Endothelial cell of umbilical vein (primary cell): Measurements from ENCODE around the gene LAMA4. TPM values are rescaled to one million over a fixed set of nuclear protein-coding genes. Genes with fewer than 3 reads are reported as not detected.

Experiments used
- BruUV-seq: library from RNA; stranded (reverse); fragments of 400-500 nt; replicated peaks from 2 replicates; lab custom pipeline; 2021; lab: Mats Ljungman, UMichigan
- CTCF ChIA-PET: fragments of 300-600, 350-600 bp; sonication (Branson Sonifier 250); formaldehyde crosslinking; loops from one replicate; lab custom pipeline; 2021; ENCODE audit warnings: antibody characterized with exemption, inconsistent platforms; lab: Charles Lee
- POLR2A ChIA-PET: fragments of 300-600, 350-600 bp; sonication (Branson Sonifier 250); formaldehyde crosslinking; loops from one replicate; lab custom pipeline; 2021; ENCODE audit warnings: antibody characterized with exemption, inconsistent platforms; lab: Charles Lee
- DNase-seq: peaks from one replicate; pipeline ENCODE4 v3.0.0-alpha.2; 2011; ENCODE audit warnings: low read depth, low spot score
- FAIRE-seq: peaks from 2 replicates; lab custom pipeline; 2011; peaks lifted over from hg19 to GRCh38; lab: Jason Lieb, UNC
- H2AFZ ChIP-seq: 2 replicates; pipeline ENCODE4 v1.6.0; 2012; ENCODE audit warnings: low read depth, low read length, control low read depth, inconsistent platforms
- H3K27ac ChIP-seq: 2 replicates; pipeline ENCODE4 v1.5.1; 2011; ENCODE audit warnings: low read depth, mild to moderate bottlenecking, control low read depth, low read length, moderate library complexity; ENCODE audit not compliant: insufficient read depth
- H3K27me3 ChIP-seq, 2 experiments: 2 replicates each; pipeline versions ENCODE4 v1.6.0 to v1.6.1; 2011; ENCODE audit warnings: low read length in 2 of 2, mixed read lengths in 1 of 2; ENCODE audit not compliant: control insufficient read depth in 2 of 2, insufficient read depth in 2 of 2
- H3K36me3 ChIP-seq, 2 experiments: 2 replicates in 1 of 2; 3 replicates in 1 of 2; pipeline ENCODE4 v1.5.1; 2011; ENCODE audit warnings: low read length in 2 of 2, mild to moderate bottlenecking in 1 of 2, moderate library complexity in 1 of 2; ENCODE audit not compliant: control insufficient read depth in 2 of 2, insufficient read depth in 2 of 2; ENCODE audit errors: extremely low read depth in 1 of 2
- H3K4me1 ChIP-seq: 3 replicates; pipeline ENCODE4 v1.5.1; 2011; ENCODE audit warnings: mild to moderate bottlenecking, low read length; ENCODE audit not compliant: control insufficient read depth, insufficient read depth; ENCODE audit errors: extremely low read depth
- H3K4me2 ChIP-seq: 2 replicates; pipeline ENCODE4 v1.6.1; 2011; ENCODE audit warnings: low read length, control low read depth, mixed read lengths; ENCODE audit not compliant: insufficient read depth
- H3K4me3 ChIP-seq, 3 experiments: fragments of 200-600 bp in 1 of 3; sonication (generic), shearing (Covaris generic) in 1 of 3; replicated peaks in 1 of 3; 2 replicates each; pipeline ENCODE4 v1.5.1; 2011 to 2016; ENCODE audit warnings: control low read depth in 3 of 3, low read length in 3 of 3, mild to moderate bottlenecking in 2 of 3, inconsistent platforms in 1 of 3, low read depth in 1 of 3, moderate library complexity in 1 of 3; ENCODE audit not compliant: insufficient read depth in 1 of 3
- H3K79me2 ChIP-seq: 2 replicates; pipeline ENCODE4 v1.6.0; 2012; ENCODE audit warnings: low read length, inconsistent platforms; ENCODE audit not compliant: control insufficient read depth, insufficient read depth
- H3K9ac ChIP-seq: replicated peaks from 2 replicates; pipeline ENCODE3; 2011; ENCODE audit warnings: low read length, control low read depth; ENCODE audit not compliant: insufficient read depth; ENCODE audit errors: extremely low read depth
- H3K9me1 ChIP-seq: replicated peaks from 3 replicates; pipeline ENCODE4 v1.6.0; 2011; ENCODE audit warnings: mild to moderate bottlenecking, low read length; ENCODE audit not compliant: control insufficient read depth, insufficient read depth; ENCODE audit errors: extremely low read depth
- H3K9me3 ChIP-seq: replicated peaks from 2 replicates; pipeline ENCODE4 v1.5.1; 2012; ENCODE audit warnings: low read length, inconsistent platforms; ENCODE audit not compliant: control insufficient read depth, insufficient read depth
- H4K20me1 ChIP-seq: replicated peaks from 2 replicates; pipeline ENCODE3; 2011; ENCODE audit warnings: mild to moderate bottlenecking, low read length; ENCODE audit not compliant: control insufficient read depth, insufficient read depth; ENCODE audit errors: extremely low read depth
- FOS ChIP-seq: IDR thresholded peaks from 2 replicates; pipeline ENCODE4 v1.6.1; 2011; ENCODE audit warnings: mild to moderate bottlenecking, low read length, moderate library complexity, borderline replicate concordance; ENCODE audit not compliant: insufficient read depth
- GATA2 ChIP-seq: IDR thresholded peaks from 2 replicates; pipeline ENCODE4 v1.7.0; 2011; ENCODE audit warnings: low read depth, mild to moderate bottlenecking, moderate library complexity, mixed read lengths, low read length; ENCODE audit not compliant: insufficient read length, insufficient read depth
- JUN ChIP-seq: IDR thresholded peaks from 2 replicates; pipeline ENCODE4 v1.6.1; 2011; ENCODE audit warnings: borderline replicate concordance, low read depth; ENCODE audit not compliant: insufficient read length, insufficient read depth
- MYC ChIP-seq: IDR thresholded peaks from one replicate; pipeline ENCODE4 v1.6.1; 2011; ENCODE audit warnings: mild to moderate bottlenecking, low read depth, low read length
- POLR2A ChIP-seq: IDR thresholded peaks from 2 replicates; pipeline ENCODE4 v1.6.1; 2012; ENCODE audit warnings: low read depth, mild to moderate bottlenecking, control low read depth, low read length
- POLR2AphosphoS5 ChIP-seq: IDR thresholded peaks from 2 replicates; pipeline ENCODE4 v1.6.1; 2012; ENCODE audit warnings: low read depth, mild to moderate bottlenecking, control low read depth, low read length, moderate library complexity; ENCODE audit not compliant: insufficient read depth
- dilution Hi-C: fragments of 300-500 bp; cut with MboI; formaldehyde crosslinking; loops from one replicate; pipeline ENCODE4 v1.15.0; 2019; ENCODE audit warnings: low sequenced_read_pairs; ENCODE audit not compliant: extremely low pct_ligation_motif_present
- intact Hi-C: fragments of 100-400 bp; cut with micrococcal nuclease; formaldehyde crosslinking; loops from one replicate; pipeline ENCODE4 v1.10.0; 2022
- polyA plus RNA-seq, 4 experiments: library from polyadenylated mRNA; depleted of rRNA in 3 of 4; stranded (reverse) in 3 of 4; unstranded in 1 of 4; fragments of >200 nt; gene quantifications; 2 replicates each; pipeline versions ENCODE4 v1.2.1 to v1.2.3, GENCODE V29; 2011 to 2012; ENCODE audit warnings: missing spikeins in 1 of 4
- total RNA-seq: library from RNA; stranded (reverse); gene quantifications from 2 replicates; pipeline ENCODE4 v1.2.3, GENCODE V29; 2021
- TF ChIP-seq, protein P1 (sequence below), 2 donors: IDR thresholded peaks; 1 replicate in 1 of 2; 2 replicates in 1 of 2; pipeline ENCODE4 v1.5.1; 2011; ENCODE audit warnings: low read length in 2 of 2, mild to moderate bottlenecking in 2 of 2, moderate library complexity in 2 of 2, control low read depth in 1 of 2, inconsistent platforms in 1 of 2, low read depth in 1 of 2; ENCODE audit not compliant: insufficient read depth in 1 of 2; ENCODE audit errors: extremely low read depth in 1 of 2
- TF ChIP-seq, protein P2 (sequence below): IDR thresholded peaks from 2 replicates; pipeline ENCODE4 v1.6.1; 2011; ENCODE audit not compliant: insufficient read depth, insufficient read length

LAMA4 gene
- total and polyA plus RNA-seq, 2 donors (not counting 3 experiments of a cell fraction or from before 2014, with no cell fraction given): 384 to 629 TPM

DNA sequence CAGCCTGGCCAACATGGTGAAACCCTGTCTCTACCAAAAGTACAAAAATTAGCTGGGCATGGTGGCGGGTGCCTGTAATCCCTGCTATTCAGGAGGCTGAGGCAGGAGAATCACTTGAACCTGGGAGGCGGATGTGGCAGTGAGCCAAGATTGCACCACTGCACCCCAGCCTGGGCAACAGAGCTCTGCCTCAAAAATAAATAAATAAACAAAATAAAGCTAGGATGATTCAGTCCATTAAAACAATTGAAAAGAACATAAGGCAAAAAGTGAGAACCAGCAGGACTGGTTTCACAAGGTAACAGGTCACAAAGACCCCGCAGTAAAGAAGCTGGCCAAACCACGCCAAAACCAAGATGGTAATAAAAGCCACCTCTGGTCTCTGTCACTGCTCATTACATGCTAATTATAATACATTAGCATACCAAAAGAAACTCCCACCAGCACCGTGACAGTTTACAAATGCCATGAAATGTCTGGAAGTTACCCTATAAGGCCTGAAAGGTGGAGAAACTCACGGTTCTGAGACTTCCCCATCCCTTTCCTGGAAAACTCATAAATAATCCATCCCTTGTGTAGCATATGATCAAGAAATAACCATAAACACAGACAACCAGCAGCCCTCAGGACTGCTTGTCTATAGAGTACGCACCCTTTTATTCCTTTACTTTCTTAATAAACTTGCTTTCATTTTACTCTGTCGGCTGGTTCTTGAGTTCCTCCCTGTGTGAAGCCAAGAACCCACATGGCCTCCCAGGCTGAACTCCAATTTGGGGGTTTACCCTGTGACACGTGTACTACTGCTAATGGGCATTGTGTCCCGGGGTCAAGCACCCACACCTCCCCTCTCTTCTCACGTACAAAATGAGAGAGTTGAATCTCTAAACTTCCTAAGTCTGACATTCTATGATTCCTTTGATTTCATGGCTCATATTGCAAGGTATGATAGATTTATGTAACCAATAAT, 10.2 kb downstream of the LAMA4 start:
- H4K20me1 ChIP-seq: no peaks in the 10 kb centered on the region
- no peaks in the 10 kb centered on the region for H3K27me3 ChIP-seq
- H3K4me1 ChIP-seq: peaks cover 82% of the 10 kb centered on the region
- H3K27ac ChIP-seq: peak overlapping the region; percentile 28
- TF ChIP-seq JUN (no peak), POLR2AphosphoS5 (peak; percentile 14)
- peaks cover 2% of the 10 kb centered on the region for H3K9me1 ChIP-seq
- no peak overlapping the region for H3K4me3 ChIP-seq
- H3K36me3 ChIP-seq: peaks cover 18 to 24% of the 10 kb centered on the region in 2 experiments
- no peaks in the 10 kb centered on the region for H3K9me3 ChIP-seq
- no peak overlapping the region for H2AFZ ChIP-seq
- no TSS peak for BruUV-seq
- intact Hi-C loops (no loop called here), dilution Hi-C loops (no loop called here)
- DNase-seq (peak; percentile 28), FAIRE-seq (no peak)
- H3K9ac ChIP-seq: no peak overlapping the region
- CTCF ChIA-PET: interaction anchor here (1.0 to 4.6 kb wide), 3 partner anchors 10 to 67 kb away, joined by 3 to 16 read pairs (median 4); no protein-coding TSS in a partner anchor
- POLR2A ChIA-PET: interaction anchor here (1.7 kb wide), 1 partner anchor 10 kb away, joined by 5 read pairs; the partner anchor contains the start of gene LAMA4
- H3K4me2 ChIP-seq: no peak overlapping the region
- H3K79me2 ChIP-seq: peaks cover 97% of the 10 kb centered on the region

DNA sequence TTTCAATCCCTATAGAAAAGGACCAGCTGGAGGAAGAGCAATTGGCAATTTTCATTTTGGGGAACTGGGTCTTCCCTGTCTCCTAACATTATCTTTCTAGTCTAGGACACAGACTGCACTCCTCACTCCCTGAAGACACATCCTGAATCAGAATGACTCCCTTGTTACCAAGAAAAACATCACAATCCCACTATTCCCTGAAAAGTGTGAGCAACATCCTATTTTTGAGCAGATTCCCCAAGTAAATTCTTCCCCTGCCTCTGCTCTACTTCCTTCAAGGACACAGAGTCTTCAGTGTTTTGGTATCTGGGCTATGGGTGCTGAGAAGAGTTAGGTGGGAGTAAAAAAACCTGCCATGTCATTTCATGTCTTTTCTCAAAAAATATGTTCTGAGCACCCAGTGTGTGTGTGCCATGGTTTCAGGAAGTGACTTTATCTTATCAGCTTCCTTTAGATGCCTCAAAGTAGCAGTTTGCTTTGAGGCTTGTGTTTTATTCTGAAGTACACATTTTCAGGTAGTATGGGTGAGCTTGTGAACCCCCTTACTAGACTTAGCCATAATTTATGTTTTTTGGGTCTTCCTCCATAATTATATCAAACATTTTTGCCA, 12.4 kb downstream of the LAMA4 start:
- no TSS peak for BruUV-seq
- dilution Hi-C loops (no loop called here), intact Hi-C loops (no loop called here)
- H3K79me2 ChIP-seq: peaks cover 93% of the 10 kb centered on the region
- H3K9me1 ChIP-seq: no peaks in the 10 kb centered on the region
- TF ChIP-seq POLR2A (no peak), MYC (no peak), FOS (peak; percentile 5), GATA2 (peak; percentile 58), POLR2AphosphoS5 (peak; percentile 16)
- TF ChIP-seq, protein P1, sequence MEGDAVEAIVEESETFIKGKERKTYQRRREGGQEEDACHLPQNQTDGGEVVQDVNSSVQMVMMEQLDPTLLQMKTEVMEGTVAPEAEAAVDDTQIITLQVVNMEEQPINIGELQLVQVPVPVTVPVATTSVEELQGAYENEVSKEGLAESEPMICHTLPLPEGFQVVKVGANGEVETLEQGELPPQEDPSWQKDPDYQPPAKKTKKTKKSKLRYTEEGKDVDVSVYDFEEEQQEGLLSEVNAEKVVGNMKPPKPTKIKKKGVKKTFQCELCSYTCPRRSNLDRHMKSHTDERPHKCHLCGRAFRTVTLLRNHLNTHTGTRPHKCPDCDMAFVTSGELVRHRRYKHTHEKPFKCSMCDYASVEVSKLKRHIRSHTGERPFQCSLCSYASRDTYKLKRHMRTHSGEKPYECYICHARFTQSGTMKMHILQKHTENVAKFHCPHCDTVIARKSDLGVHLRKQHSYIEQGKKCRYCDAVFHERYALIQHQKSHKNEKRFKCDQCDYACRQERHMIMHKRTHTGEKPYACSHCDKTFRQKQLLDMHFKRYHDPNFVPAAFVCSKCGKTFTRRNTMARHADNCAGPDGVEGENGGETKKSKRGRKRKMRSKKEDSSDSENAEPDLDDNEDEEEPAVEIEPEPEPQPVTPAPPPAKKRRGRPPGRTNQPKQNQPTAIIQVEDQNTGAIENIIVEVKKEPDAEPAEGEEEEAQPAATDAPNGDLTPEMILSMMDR (IDR thresholded peaks at IDR 0.05; ENCODE audit: extremely low read depth in 1 of 2, insufficient read depth in 1 of 2, low read depth in 1 of 2, low read length in 2 of 2): no peak
- TF ChIP-seq, protein P2, sequence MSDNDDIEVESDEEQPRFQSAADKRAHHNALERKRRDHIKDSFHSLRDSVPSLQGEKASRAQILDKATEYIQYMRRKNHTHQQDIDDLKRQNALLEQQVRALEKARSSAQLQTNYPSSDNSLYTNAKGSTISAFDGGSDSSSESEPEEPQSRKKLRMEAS: no peak
- CTCF ChIA-PET: interaction anchor here (0.8 to 4.6 kb wide), 4 partner anchors 9 to 69 kb away, joined by 3 to 16 read pairs (median 4); no protein-coding TSS in a partner anchor
- H3K27ac ChIP-seq: peak overlapping the region; percentile 69
- no peaks in the 10 kb centered on the region for H3K9me3 ChIP-seq
- H3K4me2 ChIP-seq: peak overlapping the region; percentile 13
- DNase-seq (peak; percentile 34), FAIRE-seq (no peak)
- no peak overlapping the region for H2AFZ ChIP-seq
- no peak overlapping the region for H3K4me3 ChIP-seq
- H3K27me3 ChIP-seq: no peaks in the 10 kb centered on the region
- H3K36me3 ChIP-seq: peaks cover 18 to 29% of the 10 kb centered on the region in 2 experiments
- no peaks in the 10 kb centered on the region for H4K20me1 ChIP-seq
- H3K4me1 ChIP-seq: peaks cover 80% of the 10 kb centered on the region
- no peak overlapping the region for H3K9ac ChIP-seq
- POLR2A ChIA-PET: interaction anchor here (1.7 kb wide), 1 partner anchor 12 kb away, joined by 5 read pairs; the partner anchor contains the start of gene LAMA4
